Right lobe of liver (tissue), 6 donors: ENCODE measurements around the gene MDFIC. TPM values are rescaled to one million over a fixed set of nuclear protein-coding genes. Genes with fewer than 3 reads are reported as not detected.

Experiments used
- ATAC-seq, 4 donors: fragments of 200-7000 bp; cut with Tn5 transposase; one replicate each; pipeline ENCODE4 v1.9.1; 2020; ENCODE audit warnings: mild to moderate bottlenecking in 4 of 4, moderate library complexity in 4 of 4
- DNase-seq, 3 donors: peaks; one replicate each; pipeline ENCODE4 v3.0.0-alpha.2; 2020
- H3K27ac ChIP-seq, 3 donors: fragments of 200-600 bp; one replicate each; pipeline ENCODE4 v1.8.0; 2022
- H3K27me3 ChIP-seq, 2 donors: fragments of 200-600 bp; one replicate each; pipeline ENCODE4 v1.8.0; 2022
- H3K36me3 ChIP-seq, 4 donors: fragments of 200-600 bp; sonication (generic) in 1 of 4; one replicate each; pipeline versions ENCODE4 v1.5.1 to v1.8.0; 2017 to 2022; ENCODE audit warnings: control low read depth in 1 of 4
- H3K4me1 ChIP-seq, 4 donors: fragments of 200-600 bp; sonication (generic) in 1 of 4; one replicate each; pipeline versions ENCODE4 v1.5.1 to v1.8.0; 2017 to 2022; ENCODE audit warnings: control low read depth in 1 of 4
- H3K4me3 ChIP-seq, 3 donors: fragments of 200-600 bp; one replicate each; pipeline ENCODE4 v1.8.0; 2022
- H3K9me3 ChIP-seq, 4 donors: fragments of 200-600 bp; sonication (generic) in 1 of 4; one replicate each; pipeline versions ENCODE4 v1.5.1 to v1.8.0; 2017 to 2022; ENCODE audit warnings: control low read depth in 1 of 4
- POLR2A ChIP-seq: fragments of 450-650 bp; IDR thresholded peaks from one replicate; pipeline ENCODE4 v1.6.1; 2017; ENCODE audit warnings: antibody characterized with exemption, mild to moderate bottlenecking
- WGBS: methylation state at CpG from one replicate; pipeline ENCODE4 v1.1.6; 2018; ENCODE audit warnings: low coverage, low lambda C conversion rate; ENCODE audit not compliant: insufficient coverage; ENCODE audit errors: missing lambda C conversion rate; 5-methylcytosine and 5-hydroxymethylcytosine counted together
- intact Hi-C, 2 donors: fragments of 100-400 bp; cut with DNase I; formaldehyde crosslinking; loops; one replicate each; pipeline versions ENCODE4 v1.11.2 to v1.14.1; 2022
- total RNA-seq, 6 experiments: library from RNA; depleted of rRNA in 2 of 6; stranded (reverse); fragments of >200 nt in 2 of 6; fragmentation: NEBNext Ultra II Directional in 3 of 6; extraction: Animal tissue kit (Norgen Biotek cat#: 25700) in 3 of 6; gene quantifications; one replicate each; pipeline versions ENCODE4 v1.1.0 to v1.2.4, GENCODE V29; 2016 to 2023
- TF ChIP-seq, protein P1 (sequence below), 4 donors: fragments of 200-600 bp in 3 of 4; fragments of 450-650 bp in 1 of 4; IDR thresholded peaks; one replicate each; pipeline versions ENCODE4 v1.5.1 to v1.8.0; 2016 to 2022; ENCODE audit warnings: antibody characterized with exemption in 4 of 4, mild to moderate bottlenecking in 2 of 4
- donor health status: DM: no; HTN: yes; CAD: no.
- donor health status: DM: no; HTN: no; CAD: no.
- donor health status: DM: no; HTN: no; CAD: no.
- donor health status: DM: no; HTN: yes; CAD: no.
- donor health status: DM: no; HTN: yes; CAD: no.

MDFIC gene
- total RNA-seq, 6 experiments from 2014 or later: 7.5 to 20.7 (median 13.4) TPM

- ATAC-seq (no peak), DNase-seq (no peak)
- no peak overlapping the region for H3K27ac ChIP-seq
- H3K36me3 ChIP-seq: no peaks in the 10 kb centered on the region
- H3K9me3 ChIP-seq: no peaks in the 10 kb centered on the region
- no peak overlapping the region for H3K4me3 ChIP-seq
- H3K27me3 ChIP-seq: no peaks in the 10 kb centered on the region
- 96% methylated on average over 4 of the region's 5 CpGs for WGBS
- peaks cover 0 to 10% (median 0%) of the 10 kb centered on the region in 4 donors for H3K4me1 ChIP-seq
- TF ChIP-seq POLR2A: no peak
- TF ChIP-seq, protein P1, sequence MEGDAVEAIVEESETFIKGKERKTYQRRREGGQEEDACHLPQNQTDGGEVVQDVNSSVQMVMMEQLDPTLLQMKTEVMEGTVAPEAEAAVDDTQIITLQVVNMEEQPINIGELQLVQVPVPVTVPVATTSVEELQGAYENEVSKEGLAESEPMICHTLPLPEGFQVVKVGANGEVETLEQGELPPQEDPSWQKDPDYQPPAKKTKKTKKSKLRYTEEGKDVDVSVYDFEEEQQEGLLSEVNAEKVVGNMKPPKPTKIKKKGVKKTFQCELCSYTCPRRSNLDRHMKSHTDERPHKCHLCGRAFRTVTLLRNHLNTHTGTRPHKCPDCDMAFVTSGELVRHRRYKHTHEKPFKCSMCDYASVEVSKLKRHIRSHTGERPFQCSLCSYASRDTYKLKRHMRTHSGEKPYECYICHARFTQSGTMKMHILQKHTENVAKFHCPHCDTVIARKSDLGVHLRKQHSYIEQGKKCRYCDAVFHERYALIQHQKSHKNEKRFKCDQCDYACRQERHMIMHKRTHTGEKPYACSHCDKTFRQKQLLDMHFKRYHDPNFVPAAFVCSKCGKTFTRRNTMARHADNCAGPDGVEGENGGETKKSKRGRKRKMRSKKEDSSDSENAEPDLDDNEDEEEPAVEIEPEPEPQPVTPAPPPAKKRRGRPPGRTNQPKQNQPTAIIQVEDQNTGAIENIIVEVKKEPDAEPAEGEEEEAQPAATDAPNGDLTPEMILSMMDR (IDR thresholded peaks at IDR 0.05): no peak
- intact Hi-C loops: no loop called here
Measured at GRCh38 chr7:115004121-115004520, 82.2 kb downstream of the MDFIC start.

- H3K36me3 ChIP-seq: no peaks in the 10 kb centered on the region
- H3K9me3 ChIP-seq: no peaks in the 10 kb centered on the region
- ATAC-seq (no peak), DNase-seq (no peak)
- intact Hi-C loops: no loop called here
- H3K4me3 ChIP-seq: no peak overlapping the region
- H3K4me1 ChIP-seq: peaks cover 0 to 16% (median 0%) of the 10 kb centered on the region in 4 donors
- 88% methylated on average over 2 of the region's 2 CpGs for WGBS
- TF ChIP-seq POLR2A: no peak
- TF ChIP-seq, protein P1 (IDR thresholded peaks at IDR 0.05): no peak
- no peak overlapping the region for H3K27ac ChIP-seq
- no peaks in the 10 kb centered on the region for H3K27me3 ChIP-seq
Measured at GRCh38 chr7:115005251-115005650, 83.4 kb downstream of the MDFIC start.

GRCh38 chr7:115005953-115006352, 84.1 kb downstream of the MDFIC start:
- TF ChIP-seq, protein P1 (IDR thresholded peaks at IDR 0.05): no peak
- no peak for TF ChIP-seq POLR2A
- Histone ChIP-seq H3K36me3 (no peaks in the 10 kb centered on the region), H3K4me1 (peaks cover 0 to 16% (median 0%) of the 10 kb centered on the region in 4 donors), H3K27ac (peak overlapping the region in 1 of 3 donors; percentile 51), H3K4me3 (no peak overlapping the region), H3K27me3 (no peaks in the 10 kb centered on the region), H3K9me3 (no peaks in the 10 kb centered on the region)
- WGBS: 86% methylated on average over 4 of the region's 4 CpGs
- DNase-seq (peak; percentile 60 to 83 (median 76)), ATAC-seq (peak; percentile 97 to 99 (median 98))
- intact Hi-C loops: no loop called here

DNA sequence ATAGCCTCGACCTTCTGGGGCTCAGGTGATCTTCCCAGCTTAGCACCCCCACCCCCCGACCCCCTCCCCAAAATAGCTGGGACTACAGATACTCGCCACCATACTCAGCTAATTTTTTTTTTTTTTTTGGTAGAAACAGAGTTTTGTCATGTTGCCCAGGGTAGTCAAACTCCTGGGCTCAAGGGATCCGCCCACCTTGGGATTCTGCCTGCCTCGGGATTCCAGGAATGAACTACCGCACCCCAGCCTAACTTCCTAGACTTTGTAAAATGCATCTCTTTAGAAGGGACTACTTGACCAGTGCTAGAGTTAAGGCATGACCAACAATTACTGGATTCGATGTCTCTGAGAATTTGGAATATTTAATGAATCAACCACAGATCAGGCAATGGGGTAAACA, 85.9 kb downstream of the MDFIC start:
- ATAC-seq: no peak
- no peak overlapping the region for H3K27ac ChIP-seq
- DNase-seq: no peak
- intact Hi-C loops: no loop called here
- no peaks in the 10 kb centered on the region for H3K27me3 ChIP-seq
- H3K4me3 ChIP-seq: no peak overlapping the region
- peaks cover 0 to 16% (median 0%) of the 10 kb centered on the region in 4 donors for H3K4me1 ChIP-seq
- no peaks in the 10 kb centered on the region for H3K9me3 ChIP-seq
- 82% methylated on average over 7 of the region's 7 CpGs for WGBS
- no peaks in the 10 kb centered on the region for H3K36me3 ChIP-seq
- TF ChIP-seq, protein P1 (IDR thresholded peaks at IDR 0.05): no peak
- TF ChIP-seq POLR2A: no peak
